GM23338 (cell line): ENCODE results near the gene SLC39A11. TPM values are rescaled to one million over a fixed set of nuclear protein-coding genes. Genes with fewer than 3 reads are reported as not detected.

ENCODE experiments used
- ATAC-seq: fragments of 200-7000 bp; cut with Tn5 transposase; 3 replicates; pipeline ENCODE4 v1.9.1; 2020
- DNase-seq: peaks from one replicate; pipeline ENCODE4 v3.0.0-alpha.2; 2015; ENCODE audit warnings: low spot score
- H2AFZ ChIP-seq: fragments of 200-600 bp; sonication (generic); 2 replicates; pipeline ENCODE4 v1.8.0; 2016; ENCODE audit warnings: antibody characterized with exemption, mild to moderate bottlenecking, moderate library complexity
- H3F3A ChIP-seq: fragments of 200-600 bp; sonication (generic); replicated peaks from 2 replicates; pipeline ENCODE4 v1.8.0; 2017; ENCODE audit warnings: antibody characterized with exemption, mixed run types, low read depth
- H3K27ac ChIP-seq: fragments of 200-600 bp; sonication (generic); 2 replicates; pipeline ENCODE4 v1.6.1; 2016; ENCODE audit warnings: low read depth
- H3K27me3 ChIP-seq: fragments of 200-600 bp; sonication (generic); 2 replicates; pipeline ENCODE4 v1.8.0; 2016; ENCODE audit warnings: mild to moderate bottlenecking, mixed run types, moderate library complexity; ENCODE audit not compliant: insufficient read depth
- H3K36me3 ChIP-seq: fragments of 200-600 bp; sonication (generic); 2 replicates; pipeline ENCODE4 v1.8.0; 2016; ENCODE audit warnings: mild to moderate bottlenecking; ENCODE audit not compliant: insufficient read depth
- H3K4me1 ChIP-seq: fragments of 200-600 bp; sonication (generic); 2 replicates; pipeline ENCODE4 v1.8.0; 2016; ENCODE audit warnings: mild to moderate bottlenecking, moderate library complexity; ENCODE audit not compliant: insufficient read depth
- H3K4me2 ChIP-seq: fragments of 200-600 bp; sonication (generic); 2 replicates; pipeline ENCODE4 v1.7.1; 2017; ENCODE audit warnings: mixed run types
- H3K4me3 ChIP-seq: fragments of 200-600 bp; sonication (generic); 2 replicates; pipeline ENCODE4 v1.6.1; 2016; ENCODE audit warnings: mixed run types
- H3K79me2 ChIP-seq: fragments of 200-600 bp; sonication (generic); replicated peaks from 2 replicates; pipeline ENCODE4 v1.8.0; 2017; ENCODE audit warnings: mild to moderate bottlenecking; ENCODE audit not compliant: insufficient read depth
- H3K9me2 ChIP-seq: fragments of 200-600 bp; sonication (generic); 2 replicates; pipeline ENCODE4 v1.8.0; 2017; ENCODE audit not compliant: insufficient read depth
- H4K20me1 ChIP-seq: fragments of 200-600 bp; sonication (generic); replicated peaks from 2 replicates; pipeline ENCODE4 v1.8.0; 2017; ENCODE audit warnings: mild to moderate bottlenecking; ENCODE audit not compliant: insufficient read depth
- H3K27ac Mint-ChIP-seq: 2 replicates; pipeline ENCODE4 v1.8.0; 2020; ENCODE audit warnings: inconsistent platforms, mild to moderate bottlenecking, moderate library complexity, mixed read lengths
- H3K27me3 Mint-ChIP-seq: 3 replicates; pipeline ENCODE4 v1.8.0; 2022; ENCODE audit warnings: low read depth, mild to moderate bottlenecking, moderate library complexity, mixed read lengths, inconsistent platforms; ENCODE audit not compliant: insufficient read depth, poor library complexity
- H3K36me3 Mint-ChIP-seq: 3 replicates; pipeline ENCODE4 v1.8.0; 2021; ENCODE audit warnings: low read depth, mild to moderate bottlenecking, inconsistent platforms, moderate library complexity, mixed read lengths
- H3K4me1 Mint-ChIP-seq: 3 replicates; pipeline ENCODE4 v1.8.0; 2020; ENCODE audit warnings: mild to moderate bottlenecking, inconsistent platforms, mixed read lengths
- H3K4me3 Mint-ChIP-seq: 3 replicates; pipeline ENCODE4 v1.8.0; 2021; ENCODE audit warnings: moderate library complexity, mild to moderate bottlenecking, inconsistent platforms, mixed read lengths
- H3K9me3 Mint-ChIP-seq: 3 replicates; pipeline ENCODE4 v1.8.0; 2020; ENCODE audit warnings: moderate library complexity, mild to moderate bottlenecking, inconsistent platforms, mixed read lengths
- CREB1 ChIP-seq: fragments of 250-450 bp; sonication (Bioruptor Pico); IDR thresholded peaks from 2 replicates; pipeline ENCODE4 v1.5.0; 2020; ENCODE audit warnings: low read depth, mild to moderate bottlenecking, moderate library complexity
- ETS1 ChIP-seq: IDR thresholded peaks from 2 replicates; pipeline ENCODE4 v1.6.1; 2016; ENCODE audit warnings: antibody characterized with exemption
- EZH2 ChIP-seq: fragments of 200-600 bp; sonication (generic); IDR thresholded peaks from one replicate; pipeline ENCODE4 v1.8.0; 2017; ENCODE audit warnings: antibody characterized with exemption, mild to moderate bottlenecking, low read depth; ENCODE audit not compliant: unreplicated experiment
- EZH2phosphoT487 ChIP-seq: fragments of 200-600 bp; sonication (generic); IDR thresholded peaks from one replicate; pipeline ENCODE4 v1.8.1; 2018; ENCODE audit warnings: antibody characterized with exemption; ENCODE audit not compliant: unreplicated experiment
- NANOG ChIP-seq: IDR thresholded peaks from 2 replicates; pipeline ENCODE4 v1.6.1; 2016; ENCODE audit warnings: antibody characterized with exemption, borderline replicate concordance
- POLR2AphosphoS5 ChIP-seq: IDR thresholded peaks from 2 replicates; pipeline ENCODE4 v1.6.1; 2016; ENCODE audit warnings: antibody characterized with exemption, low read depth
- REST ChIP-seq: IDR thresholded peaks from one replicate; pipeline ENCODE4 v1.6.1; 2018; ENCODE audit warnings: antibody characterized with exemption; ENCODE audit not compliant: unreplicated experiment
- STAT1 ChIP-seq: IDR thresholded peaks from one replicate; pipeline ENCODE4 v1.6.1; 2016; ENCODE audit warnings: antibody characterized with exemption; ENCODE audit not compliant: unreplicated experiment
- ZNF114 ChIP-seq: fragments of 250-450 bp; sonication (Bioruptor Pico); IDR thresholded peaks from 2 replicates; pipeline ENCODE4 v1.5.0; 2020; ENCODE audit warnings: mild to moderate bottlenecking, moderate library complexity
- ZNF331 ChIP-seq: fragments of 250-450 bp; sonication (Bioruptor Pico); IDR thresholded peaks from 2 replicates; pipeline ENCODE4 v1.5.0; 2020; ENCODE audit warnings: low read depth, mild to moderate bottlenecking, moderate library complexity
- ZNF462 ChIP-seq: fragments of 250-450 bp; sonication (Bioruptor Pico); IDR thresholded peaks from 2 replicates; pipeline ENCODE4 v1.5.0; 2020; ENCODE audit warnings: mild to moderate bottlenecking, moderate library complexity
- polyA plus RNA-seq: library from polyadenylated mRNA; unstranded; fragments of >200 nt; fragmentation: Nextera tagmentation; extraction: Ambion mirVana; gene quantifications from 2 replicates; pipeline ENCODE4 v1.2.1, GENCODE V29; 2016
- total RNA-seq: library from RNA; depleted of rRNA; stranded (reverse); fragments of >200 nt; shearing (Covaris generic); gene quantifications from 2 replicates; pipeline ENCODE4 v1.2.3, GENCODE V29; 2014
- TF ChIP-seq, protein P1 (sequence below), 2 experiments: fragments of 200-600 bp in 1 of 2; sonication (generic) in 1 of 2; conservative IDR thresholded peaks; 2 replicates each; pipeline versions ENCODE4 v1.5.1 to v1.6.1; 2016 to 2017; ENCODE audit warnings: antibody characterized with exemption in 2 of 2, low read depth in 2 of 2, mild to moderate bottlenecking in 2 of 2, moderate library complexity in 1 of 2

The SLC39A11 gene
- total and polyA plus RNA-seq, 2 experiments from 2014 or later = 10.8 to 18.1 TPM

GRCh38 chr17:72977771-72978417 lies 114.6 kb downstream of the SLC39A11 start:
- no peaks in the 10 kb centered on the region for H3F3A ChIP-seq
- Mint-ChIP-seq H3K36me3 (no peaks in the 10 kb centered on the region), H3K4me3 (no peak overlapping the region), H3K27me3 (peaks cover 2% of the 10 kb centered on the region), H3K27ac (no peak overlapping the region), H3K9me3 (peaks cover 5% of the 10 kb centered on the region; the same call in 1 of the 3 replicates), H3K4me1 (peaks cover 10% of the 10 kb centered on the region)
- H3K9me2 ChIP-seq = no peaks in the 10 kb centered on the region
- no peak overlapping the region for H3K4me3 ChIP-seq
- no peaks in the 10 kb centered on the region for H3K27me3 ChIP-seq
- H3K4me2 ChIP-seq = no peak overlapping the region
- H4K20me1 ChIP-seq = no peaks in the 10 kb centered on the region
- TF ChIP-seq EZH2 (no peak), CREB1 (no peak), NANOG (no peak), EZH2phosphoT487 (no peak), ZNF462 (CRISPR knock-in tag) (no peak), ZNF331 (no peak), ETS1 (no peak), POLR2AphosphoS5 (no peak), REST (no peak), STAT1 (no peak), ZNF114 (CRISPR knock-in tag) (no peak)
- TF ChIP-seq, protein P1, sequence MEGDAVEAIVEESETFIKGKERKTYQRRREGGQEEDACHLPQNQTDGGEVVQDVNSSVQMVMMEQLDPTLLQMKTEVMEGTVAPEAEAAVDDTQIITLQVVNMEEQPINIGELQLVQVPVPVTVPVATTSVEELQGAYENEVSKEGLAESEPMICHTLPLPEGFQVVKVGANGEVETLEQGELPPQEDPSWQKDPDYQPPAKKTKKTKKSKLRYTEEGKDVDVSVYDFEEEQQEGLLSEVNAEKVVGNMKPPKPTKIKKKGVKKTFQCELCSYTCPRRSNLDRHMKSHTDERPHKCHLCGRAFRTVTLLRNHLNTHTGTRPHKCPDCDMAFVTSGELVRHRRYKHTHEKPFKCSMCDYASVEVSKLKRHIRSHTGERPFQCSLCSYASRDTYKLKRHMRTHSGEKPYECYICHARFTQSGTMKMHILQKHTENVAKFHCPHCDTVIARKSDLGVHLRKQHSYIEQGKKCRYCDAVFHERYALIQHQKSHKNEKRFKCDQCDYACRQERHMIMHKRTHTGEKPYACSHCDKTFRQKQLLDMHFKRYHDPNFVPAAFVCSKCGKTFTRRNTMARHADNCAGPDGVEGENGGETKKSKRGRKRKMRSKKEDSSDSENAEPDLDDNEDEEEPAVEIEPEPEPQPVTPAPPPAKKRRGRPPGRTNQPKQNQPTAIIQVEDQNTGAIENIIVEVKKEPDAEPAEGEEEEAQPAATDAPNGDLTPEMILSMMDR (conservative IDR thresholded peaks at IDR 0.05; ENCODE audit: low read depth in 2 of 2) = no peak
- H3K36me3 ChIP-seq = no peaks in the 10 kb centered on the region
- H3K79me2 ChIP-seq = no peaks in the 10 kb centered on the region
- H3K27ac ChIP-seq = no peak overlapping the region
- H3K4me1 ChIP-seq = no peaks in the 10 kb centered on the region
- DNase-seq = no peak
- ATAC-seq = peak; percentile 38; the same call in 1 of the 3 replicates
- no peak overlapping the region for H2AFZ ChIP-seq
